DND-41 (cell line): ENCODE data around the gene GLS.

ENCODE experiments used
- ATAC-seq: fragments of 200-7000 bp; cut with Tn5 transposase; 3 replicates; pipeline ENCODE4 v1.9.1; 2021; ENCODE audit warnings: low read depth; ENCODE audit not compliant: insufficient read depth
- DNase-seq: peaks from one replicate; pipeline ENCODE4 v3.0.0-alpha.2; 2020
- H2AFZ ChIP-seq: 2 replicates; pipeline ENCODE4 v1.6.0; 2012; ENCODE audit warnings: low read depth, low read length
- H3K27ac ChIP-seq: 2 replicates; pipeline ENCODE4 v1.5.1; 2012; ENCODE audit warnings: low read length, inconsistent platforms
- H3K27me3 ChIP-seq: fragments of 200-600 bp; sonication (generic); 2 replicates; pipeline ENCODE4 v1.6.0; 2012; ENCODE audit warnings: low read length, mild to moderate bottlenecking, inconsistent platforms; ENCODE audit not compliant: insufficient read depth, poor library complexity
- H3K36me3 ChIP-seq: 2 replicates; pipeline ENCODE4 v1.5.1; 2012; ENCODE audit warnings: low read length, inconsistent platforms; ENCODE audit not compliant: insufficient read depth
- H3K4me1 ChIP-seq: 2 replicates; pipeline ENCODE4 v1.5.1; 2012; ENCODE audit warnings: mild to moderate bottlenecking, low read length; ENCODE audit not compliant: insufficient read depth
- H3K4me2 ChIP-seq: 2 replicates; pipeline ENCODE4 v1.6.0; 2012; ENCODE audit warnings: mild to moderate bottlenecking, moderate library complexity, low read length, inconsistent platforms; ENCODE audit not compliant: insufficient read depth
- H3K4me3 ChIP-seq, 2 experiments: fragments of 200-600 bp in 1 of 2; shearing (Covaris generic) in 1 of 2; 2 replicates each; pipeline ENCODE4 v1.5.1; 2012 to 2016; ENCODE audit warnings: inconsistent platforms in 2 of 2, low read length in 2 of 2, mild to moderate bottlenecking in 2 of 2, low read depth in 1 of 2, moderate library complexity in 1 of 2
- H3K79me2 ChIP-seq: 2 replicates; pipeline ENCODE4 v1.6.0; 2012; ENCODE audit warnings: low read length, inconsistent platforms; ENCODE audit not compliant: insufficient read depth
- H3K9ac ChIP-seq: 2 replicates; pipeline ENCODE4 v1.6.0; 2012; ENCODE audit warnings: low read depth, mild to moderate bottlenecking, inconsistent platforms, low read length, moderate library complexity
- H3K9me3 ChIP-seq: 2 replicates; pipeline ENCODE4 v1.5.1; 2012; ENCODE audit warnings: low read length, moderate library complexity, mild to moderate bottlenecking, inconsistent platforms; ENCODE audit not compliant: insufficient read depth, severe bottlenecking
- H4K20me1 ChIP-seq: 2 replicates; pipeline ENCODE4 v1.6.0; 2012; ENCODE audit warnings: low read length; ENCODE audit not compliant: insufficient read depth
- EZH2 ChIP-seq: IDR thresholded peaks from 3 replicates; pipeline ENCODE4 v1.6.1; 2012; ENCODE audit warnings: borderline replicate concordance, low read depth, mild to moderate bottlenecking, moderate library complexity, low read length, inconsistent platforms; ENCODE audit not compliant: severe bottlenecking
- TF ChIP-seq, protein P1 (sequence below): IDR thresholded peaks from 2 replicates; pipeline ENCODE4 v1.5.1; 2012; ENCODE audit warnings: borderline replicate concordance, low read length, moderate library complexity, mild to moderate bottlenecking; ENCODE audit not compliant: poor library complexity, severe bottlenecking; ENCODE audit errors: extremely low read depth

GLS gene

GRCh38 chr2:190935054-190935453 lies 54.4 kb downstream of the GLS start:
- Histone ChIP-seq H3K79me2 (no peaks in the 10 kb centered on the region), H3K9ac (no peak overlapping the region), H3K4me1 (no peaks in the 10 kb centered on the region), H3K4me3 (no peak overlapping the region), H3K27me3 (no peaks in the 10 kb centered on the region), H4K20me1 (no peaks in the 10 kb centered on the region; the same call in 1 of the 2 replicates), H3K36me3 (peaks cover 34% of the 10 kb centered on the region), H3K9me3 (no peaks in the 10 kb centered on the region), H2AFZ (no peak overlapping the region), H3K4me2 (no peak overlapping the region), H3K27ac (no peak overlapping the region)
- DNase-seq (no peak), ATAC-seq (no peak)
- TF ChIP-seq, protein P1, sequence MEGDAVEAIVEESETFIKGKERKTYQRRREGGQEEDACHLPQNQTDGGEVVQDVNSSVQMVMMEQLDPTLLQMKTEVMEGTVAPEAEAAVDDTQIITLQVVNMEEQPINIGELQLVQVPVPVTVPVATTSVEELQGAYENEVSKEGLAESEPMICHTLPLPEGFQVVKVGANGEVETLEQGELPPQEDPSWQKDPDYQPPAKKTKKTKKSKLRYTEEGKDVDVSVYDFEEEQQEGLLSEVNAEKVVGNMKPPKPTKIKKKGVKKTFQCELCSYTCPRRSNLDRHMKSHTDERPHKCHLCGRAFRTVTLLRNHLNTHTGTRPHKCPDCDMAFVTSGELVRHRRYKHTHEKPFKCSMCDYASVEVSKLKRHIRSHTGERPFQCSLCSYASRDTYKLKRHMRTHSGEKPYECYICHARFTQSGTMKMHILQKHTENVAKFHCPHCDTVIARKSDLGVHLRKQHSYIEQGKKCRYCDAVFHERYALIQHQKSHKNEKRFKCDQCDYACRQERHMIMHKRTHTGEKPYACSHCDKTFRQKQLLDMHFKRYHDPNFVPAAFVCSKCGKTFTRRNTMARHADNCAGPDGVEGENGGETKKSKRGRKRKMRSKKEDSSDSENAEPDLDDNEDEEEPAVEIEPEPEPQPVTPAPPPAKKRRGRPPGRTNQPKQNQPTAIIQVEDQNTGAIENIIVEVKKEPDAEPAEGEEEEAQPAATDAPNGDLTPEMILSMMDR, result no peak
- no peak for TF ChIP-seq EZH2

DNA sequence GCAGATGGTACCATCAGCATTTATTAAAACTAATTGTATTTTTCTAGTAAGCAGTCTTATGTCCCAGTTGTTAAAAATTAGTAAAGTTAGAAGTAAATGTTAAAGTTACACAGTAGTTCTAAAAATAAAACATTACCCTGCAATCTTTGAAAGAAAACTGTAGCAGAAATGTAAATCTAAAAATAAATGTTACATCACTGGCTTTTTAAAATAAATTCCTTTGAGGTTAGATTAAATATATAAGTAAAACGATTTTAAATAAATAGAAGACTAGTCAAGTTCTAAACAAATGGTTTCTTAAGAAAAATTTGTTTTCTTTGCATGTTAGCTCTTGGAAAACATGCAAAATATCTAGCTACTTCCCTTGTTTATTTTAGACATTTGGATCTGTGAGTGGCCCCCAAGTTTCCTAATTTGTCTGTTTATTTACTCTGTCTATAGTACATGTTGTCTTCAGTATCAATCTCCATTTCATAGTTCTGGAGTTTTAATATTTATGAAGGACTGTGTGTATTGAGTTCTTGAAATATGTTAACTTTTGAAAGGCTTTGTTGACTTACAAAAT lies 58.2 kb downstream of the GLS start:
- no peak overlapping the region for H3K4me3 ChIP-seq
- peaks cover 5% of the 10 kb centered on the region for H3K36me3 ChIP-seq
- no peaks in the 10 kb centered on the region for H3K27me3 ChIP-seq
- H3K27ac ChIP-seq, result no peak overlapping the region
- TF ChIP-seq, protein P1, result no peak
- TF ChIP-seq EZH2, result no peak
- DNase-seq (no peak), ATAC-seq (no peak)
- H3K4me2 ChIP-seq, result no peak overlapping the region
- H2AFZ ChIP-seq, result no peak overlapping the region
- H3K9me3 ChIP-seq, result no peaks in the 10 kb centered on the region
- no peaks in the 10 kb centered on the region for H4K20me1 ChIP-seq
- H3K9ac ChIP-seq, result no peak overlapping the region
- H3K79me2 ChIP-seq, result no peaks in the 10 kb centered on the region
- H3K4me1 ChIP-seq, result no peaks in the 10 kb centered on the region

- ATAC-seq (no peak), DNase-seq (no peak)
- no peaks in the 10 kb centered on the region for H4K20me1 ChIP-seq
- no peak overlapping the region for H3K4me3 ChIP-seq
- TF ChIP-seq EZH2, result no peak
- TF ChIP-seq, protein P1, result no peak
- H3K27ac ChIP-seq, result no peak overlapping the region
- no peak overlapping the region for H3K9ac ChIP-seq
- no peaks in the 10 kb centered on the region for H3K4me1 ChIP-seq
- H3K4me2 ChIP-seq, result no peak overlapping the region
- no peak overlapping the region for H2AFZ ChIP-seq
- peaks cover 3% of the 10 kb centered on the region for H3K36me3 ChIP-seq
- no peaks in the 10 kb centered on the region for H3K9me3 ChIP-seq
- no peaks in the 10 kb centered on the region for H3K27me3 ChIP-seq
- H3K79me2 ChIP-seq, result no peaks in the 10 kb centered on the region
Observed at GRCh38 chr2:190940454-190940853, 59.8 kb downstream of the GLS start.
